Activated T-cell treated with anti-CD3 and anti-CD28 coated beads, Interleukin-2, amount 50 U/mL, for 48 hours (primary cell): ENCODE data around the gene CDK9.
"Not testable (repeated sequence)": the region's sequence is repeated elsewhere in the genome, so short reads cannot be mapped to it uniquely, and the experiment has no call there.

Experiments
- DNase-seq, 2 experiments: peaks; one replicate each; pipeline ENCODE4 v3.0.0-alpha.2; 2020

The CDK9 gene

GRCh38 chr9:127780909-127781308 is 4.9 kb upstream of the CDK9 start:
- DNase-seq, result not testable (repeated sequence)

DNA sequence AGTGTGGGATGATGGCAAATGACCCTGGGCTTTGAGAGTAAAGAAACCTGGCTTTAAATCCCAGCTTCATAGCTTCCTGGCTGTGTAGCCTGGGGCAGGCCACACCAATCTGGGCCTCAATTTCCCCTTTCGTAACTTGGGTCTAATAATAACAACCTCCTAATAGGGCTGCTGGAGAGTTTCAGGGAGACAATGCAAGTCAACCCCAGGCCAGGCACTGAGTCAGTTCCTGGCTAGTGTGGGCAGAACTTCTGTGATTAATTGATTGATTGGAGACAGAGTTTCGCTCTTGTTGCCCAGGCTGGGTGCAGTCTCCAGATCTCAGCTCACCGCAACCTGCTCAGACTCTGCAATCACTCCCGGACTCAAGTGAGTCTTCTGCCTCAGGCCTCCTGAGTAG is 4.0 kb upstream of the CDK9 start:
- DNase-seq, result peak in 1 of 2 experiments; percentile 38

DNA sequence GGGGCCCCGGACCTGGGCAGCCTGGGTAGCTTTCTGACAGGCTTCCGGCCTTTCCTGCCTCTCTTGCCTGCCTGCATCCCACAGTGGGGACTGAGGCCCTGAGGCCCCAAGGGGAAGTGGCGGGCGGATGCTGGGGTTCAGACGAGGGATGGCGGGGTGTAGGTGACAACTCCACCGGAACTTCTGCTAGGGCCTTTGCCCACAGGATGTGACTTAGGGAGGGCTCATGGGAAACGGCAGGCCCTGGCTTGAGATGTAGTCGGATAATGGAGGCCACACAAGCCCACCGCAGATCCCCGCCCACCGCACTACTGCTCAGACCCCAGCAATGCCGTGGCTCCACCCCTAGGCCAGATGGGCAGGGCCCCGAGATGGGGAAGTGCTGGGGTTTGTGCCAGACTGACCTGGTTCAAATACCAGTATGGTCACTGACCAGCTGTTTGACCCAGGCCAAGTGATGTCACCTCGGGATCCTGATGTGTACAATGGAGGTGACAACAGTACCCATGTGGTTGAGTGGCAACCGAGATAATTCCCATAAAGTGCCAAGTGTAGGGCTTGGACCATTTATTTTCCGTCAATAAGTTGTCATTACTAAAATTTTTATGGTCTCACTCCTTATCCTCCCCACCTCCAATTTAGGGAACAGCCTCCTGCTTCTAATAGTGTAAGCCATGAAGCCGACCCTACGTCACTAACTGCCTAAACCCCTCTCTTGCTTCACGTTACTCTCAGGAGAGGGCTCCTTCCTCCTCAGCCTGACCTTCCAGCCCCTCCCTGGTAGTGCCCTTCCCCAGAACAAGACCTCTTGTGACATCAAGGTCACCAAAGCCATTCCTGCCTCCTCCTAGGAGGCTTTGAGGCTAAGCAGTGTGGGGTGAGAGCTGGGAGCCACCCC is 2.5 kb upstream of the CDK9 start:
- DNase-seq, result peak; percentile 83 to 84

DNA sequence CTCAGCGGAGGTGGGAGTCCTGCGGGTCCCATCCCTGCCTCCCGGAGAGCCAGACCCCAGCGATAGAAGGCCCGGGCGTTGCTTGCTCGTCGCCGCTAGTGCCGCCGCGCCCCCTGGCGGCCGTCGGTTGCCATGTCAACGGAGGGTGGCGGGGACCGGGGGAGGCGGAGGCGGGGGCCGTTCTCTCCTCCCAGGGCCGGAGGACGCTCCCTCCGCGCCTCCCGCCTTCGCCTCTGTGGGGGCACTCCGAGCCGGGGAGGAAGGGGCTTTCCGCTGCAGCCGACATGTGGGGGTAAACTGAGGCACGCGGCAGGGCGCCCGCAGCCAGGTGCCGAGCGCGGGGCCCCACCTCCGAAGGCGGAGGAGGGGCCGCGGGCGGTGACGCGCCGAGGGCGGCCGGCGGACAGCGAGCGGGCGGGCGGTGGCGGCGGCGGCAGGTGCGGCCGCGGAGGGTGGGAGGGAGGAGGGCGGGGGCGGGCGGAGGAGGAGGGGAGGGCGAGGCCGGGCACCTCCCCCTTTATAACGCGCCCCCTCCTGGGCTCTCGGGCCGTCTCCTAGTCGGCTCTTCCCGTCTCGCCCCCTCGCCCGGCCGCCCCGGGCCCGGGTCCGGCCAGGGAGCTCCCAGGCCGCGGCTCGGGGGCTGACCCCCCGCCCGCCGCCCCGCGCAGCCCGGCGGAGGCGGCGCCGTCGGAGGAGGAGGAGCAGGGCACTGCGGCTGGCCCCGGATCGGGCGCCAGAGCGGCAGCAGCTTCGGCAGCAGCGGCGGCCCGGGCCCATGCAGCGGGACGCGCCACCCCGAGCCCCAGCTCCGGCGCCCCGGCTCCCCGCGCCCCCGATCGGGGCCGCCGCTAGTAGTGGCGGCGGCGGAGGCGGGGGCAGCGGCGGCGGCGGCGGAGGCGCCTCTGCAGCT is 556 bp upstream of the CDK9 start:
- peak; percentile 94 for DNase-seq

GRCh38 chr9:127786773-127787104 is 905 bp downstream of the CDK9 start:
- DNase-seq, result no peak

DNA sequence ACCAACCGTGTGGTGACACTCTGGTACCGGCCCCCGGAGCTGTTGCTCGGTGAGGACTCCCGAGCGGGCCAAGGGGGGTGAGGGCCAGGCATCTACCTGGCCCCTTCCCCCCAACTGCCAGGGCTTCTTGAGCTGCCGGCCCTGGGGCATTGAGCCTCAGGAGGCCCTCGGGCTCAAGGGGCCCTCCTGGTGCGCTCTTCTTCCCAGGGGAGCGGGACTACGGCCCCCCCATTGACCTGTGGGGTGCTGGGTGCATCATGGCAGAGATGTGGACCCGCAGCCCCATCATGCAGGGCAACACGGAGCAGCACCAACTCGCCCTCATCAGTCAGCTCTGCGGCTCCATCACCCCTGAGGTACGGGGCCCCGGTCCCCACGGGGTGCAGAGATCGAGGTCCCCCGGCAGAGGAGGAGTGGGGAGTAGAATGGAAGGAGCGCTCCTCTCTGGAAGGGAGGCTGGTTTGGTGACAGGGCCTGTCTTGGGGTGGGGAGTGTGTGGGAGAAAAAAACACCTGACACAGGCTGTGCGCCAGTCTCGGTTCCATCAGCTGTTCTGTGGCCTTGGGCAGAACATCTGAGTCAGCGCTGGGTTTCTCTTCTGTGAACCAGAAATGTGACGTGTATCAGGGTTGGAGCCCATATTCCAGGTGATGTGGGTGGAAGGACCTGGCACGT is 2.6 kb downstream of the CDK9 start:
- DNase-seq, result peak; percentile 83 to 85

DNA sequence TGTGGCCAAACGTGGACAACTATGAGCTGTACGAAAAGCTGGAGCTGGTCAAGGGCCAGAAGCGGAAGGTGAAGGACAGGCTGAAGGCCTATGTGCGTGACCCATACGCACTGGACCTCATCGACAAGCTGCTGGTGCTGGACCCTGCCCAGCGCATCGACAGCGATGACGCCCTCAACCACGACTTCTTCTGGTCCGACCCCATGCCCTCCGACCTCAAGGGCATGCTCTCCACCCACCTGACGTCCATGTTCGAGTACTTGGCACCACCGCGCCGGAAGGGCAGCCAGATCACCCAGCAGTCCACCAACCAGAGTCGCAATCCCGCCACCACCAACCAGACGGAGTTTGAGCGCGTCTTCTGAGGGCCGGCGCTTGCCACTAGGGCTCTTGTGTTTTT is 3.3 kb downstream of the CDK9 start:
- no peak for DNase-seq

GRCh38 chr9:127790094-127790855 is 4.4 kb downstream of the CDK9 start:
- no peak for DNase-seq

DNA sequence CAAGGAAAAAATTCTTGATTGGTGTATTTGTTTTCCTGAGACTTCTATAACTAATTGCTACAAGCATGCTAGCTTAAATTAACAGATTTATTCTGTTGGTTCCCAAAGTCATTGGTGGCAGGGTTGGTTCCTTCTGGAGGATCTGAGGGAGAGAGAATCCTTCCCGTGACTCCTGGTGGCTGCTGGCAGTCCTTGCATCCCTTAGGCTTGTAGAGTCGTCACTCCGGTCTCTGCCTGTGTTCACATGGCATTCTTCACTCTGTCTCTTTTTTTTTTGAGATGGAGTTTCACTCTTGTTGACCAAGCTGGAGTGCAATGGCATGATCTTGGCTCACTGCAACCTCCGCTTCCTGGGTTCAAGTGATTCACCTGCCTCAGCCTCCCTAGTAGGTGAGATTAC is 5.3 kb downstream of the CDK9 start:
- DNase-seq, result no peak

DNA sequence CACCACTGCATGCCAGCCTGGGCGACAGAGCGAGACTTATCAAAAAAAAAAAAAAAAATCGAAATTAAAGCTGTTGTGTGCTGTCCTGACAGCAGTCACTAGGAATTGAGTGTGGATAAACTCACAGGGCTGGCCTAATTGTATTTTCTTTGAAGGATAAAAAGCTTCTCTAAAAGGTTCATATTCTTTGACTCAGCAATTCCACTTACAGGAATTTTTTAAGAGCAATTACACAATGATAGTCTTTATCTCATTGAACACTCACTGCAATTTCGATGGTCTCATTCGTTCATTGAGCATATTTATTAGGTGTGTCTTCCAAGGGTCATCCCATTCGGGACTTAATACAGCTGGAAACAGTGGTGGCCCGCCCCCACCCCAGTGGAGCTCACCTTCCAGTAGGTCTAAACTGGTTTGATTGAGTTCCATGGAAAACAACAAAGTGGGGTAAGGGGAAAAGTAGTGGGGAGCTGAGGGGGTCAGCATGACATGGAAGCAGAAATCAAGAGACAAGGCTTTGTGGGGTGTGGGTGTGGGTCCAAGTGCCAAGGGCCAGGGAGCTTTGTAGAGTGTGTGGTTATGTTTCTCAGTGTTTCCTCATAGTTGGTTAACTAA is 6.7 kb downstream of the CDK9 start:
- DNase-seq, result no peak

GRCh38 chr9:127793093-127793708 is 7.4 kb downstream of the CDK9 start:
- no peak for DNase-seq

DNA sequence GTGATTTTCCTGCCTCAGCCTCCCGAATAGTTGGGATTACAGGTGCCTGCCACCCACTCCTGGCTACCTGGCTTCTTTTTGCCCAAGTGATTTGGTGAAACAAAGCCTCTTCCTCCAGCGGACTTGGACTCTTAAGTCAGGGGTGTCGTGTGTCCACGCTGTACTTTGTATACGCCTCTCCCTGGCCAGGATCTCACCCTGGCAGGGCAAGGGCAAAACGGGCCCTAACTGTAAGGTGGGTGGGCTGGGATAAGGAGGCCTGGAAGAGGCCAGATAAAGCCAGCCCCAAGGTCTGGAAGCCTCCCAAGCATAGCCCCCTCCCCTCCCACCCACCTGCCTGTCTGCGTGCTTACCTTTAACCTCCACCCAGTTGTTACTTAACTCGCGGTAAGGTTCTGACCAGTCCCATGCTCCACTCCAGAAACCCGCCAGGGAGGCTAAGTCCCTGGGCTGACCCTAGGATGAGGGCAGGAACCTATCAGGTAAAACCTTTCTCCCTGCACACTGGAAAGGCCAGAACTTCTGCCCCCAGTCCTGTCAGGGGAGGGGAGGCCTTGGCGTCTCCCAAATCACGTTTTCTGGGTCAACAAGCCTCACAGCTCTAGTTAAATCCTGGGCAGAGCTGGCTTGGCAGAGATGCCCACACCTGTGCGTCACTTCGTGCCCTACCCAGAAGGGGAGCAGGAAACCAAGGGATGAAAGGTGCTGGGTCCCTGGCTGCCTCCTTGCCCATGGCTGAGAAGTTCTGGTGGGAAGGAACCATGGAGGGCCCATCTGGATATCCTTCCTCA is 8.4 kb downstream of the CDK9 start:
- DNase-seq, result no peak

DNA sequence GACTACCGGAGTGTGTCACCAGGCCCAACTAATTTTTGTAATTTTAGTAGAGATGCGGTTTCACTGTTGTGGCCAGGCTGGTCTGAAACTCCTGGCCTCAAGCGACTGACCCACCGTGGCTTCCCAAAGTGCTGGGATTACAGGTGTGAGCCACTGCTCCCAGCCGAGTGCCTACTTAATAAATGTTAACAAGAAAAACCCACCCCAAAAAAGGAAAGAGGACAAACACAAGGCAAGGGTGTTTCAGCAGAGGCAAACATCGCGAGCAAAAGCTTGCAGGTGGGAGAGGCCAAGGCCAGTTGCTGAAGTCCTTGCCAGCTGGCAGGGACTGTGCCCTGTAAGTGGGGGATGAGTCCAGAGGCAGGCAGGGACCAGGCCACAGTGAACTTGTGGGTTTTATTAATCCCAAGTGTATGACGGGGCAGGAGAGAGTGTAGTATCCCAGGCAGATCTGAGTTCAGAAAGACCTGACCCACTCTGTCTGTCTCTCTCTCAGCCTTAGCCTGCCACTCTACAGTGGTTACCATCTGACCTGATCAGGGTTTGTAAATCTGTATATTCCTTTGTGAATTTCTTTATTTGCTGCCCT is 10.5 kb downstream of the CDK9 start:
- DNase-seq, result no peak

GRCh38 chr9:127796852-127797370 is 11.1 kb downstream of the CDK9 start:
- DNase-seq, result no peak

DNA sequence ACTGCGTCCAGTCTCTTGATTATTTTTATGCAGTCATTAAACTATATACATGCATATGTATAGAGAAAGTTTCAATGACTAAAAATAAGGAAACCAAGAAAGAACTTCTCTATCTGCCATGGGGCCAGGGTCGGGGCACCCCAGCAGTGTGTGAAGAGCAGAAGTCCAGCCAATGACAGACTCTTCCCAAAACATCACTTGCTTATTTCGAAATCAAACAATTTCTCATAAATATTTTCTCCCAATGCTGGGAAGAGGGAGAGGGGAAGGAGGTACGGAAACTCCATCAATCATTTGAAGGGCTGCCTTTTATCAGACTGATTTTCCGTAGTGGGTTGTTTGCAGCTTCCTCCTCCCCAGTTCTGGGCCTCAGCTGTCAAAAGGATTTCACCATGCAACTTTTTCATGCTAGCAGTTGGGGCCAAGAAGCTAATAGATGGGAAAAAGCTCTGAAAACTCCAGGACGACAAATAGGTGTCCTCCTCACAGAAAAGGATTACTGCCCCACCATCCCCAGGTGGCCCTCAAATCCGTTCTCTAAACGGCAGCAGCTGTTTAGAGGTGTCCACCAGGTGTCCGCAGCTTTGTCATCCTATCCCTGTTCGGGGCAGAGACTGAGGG is 16.2 kb downstream of the CDK9 start:
- no peak for DNase-seq

DNA sequence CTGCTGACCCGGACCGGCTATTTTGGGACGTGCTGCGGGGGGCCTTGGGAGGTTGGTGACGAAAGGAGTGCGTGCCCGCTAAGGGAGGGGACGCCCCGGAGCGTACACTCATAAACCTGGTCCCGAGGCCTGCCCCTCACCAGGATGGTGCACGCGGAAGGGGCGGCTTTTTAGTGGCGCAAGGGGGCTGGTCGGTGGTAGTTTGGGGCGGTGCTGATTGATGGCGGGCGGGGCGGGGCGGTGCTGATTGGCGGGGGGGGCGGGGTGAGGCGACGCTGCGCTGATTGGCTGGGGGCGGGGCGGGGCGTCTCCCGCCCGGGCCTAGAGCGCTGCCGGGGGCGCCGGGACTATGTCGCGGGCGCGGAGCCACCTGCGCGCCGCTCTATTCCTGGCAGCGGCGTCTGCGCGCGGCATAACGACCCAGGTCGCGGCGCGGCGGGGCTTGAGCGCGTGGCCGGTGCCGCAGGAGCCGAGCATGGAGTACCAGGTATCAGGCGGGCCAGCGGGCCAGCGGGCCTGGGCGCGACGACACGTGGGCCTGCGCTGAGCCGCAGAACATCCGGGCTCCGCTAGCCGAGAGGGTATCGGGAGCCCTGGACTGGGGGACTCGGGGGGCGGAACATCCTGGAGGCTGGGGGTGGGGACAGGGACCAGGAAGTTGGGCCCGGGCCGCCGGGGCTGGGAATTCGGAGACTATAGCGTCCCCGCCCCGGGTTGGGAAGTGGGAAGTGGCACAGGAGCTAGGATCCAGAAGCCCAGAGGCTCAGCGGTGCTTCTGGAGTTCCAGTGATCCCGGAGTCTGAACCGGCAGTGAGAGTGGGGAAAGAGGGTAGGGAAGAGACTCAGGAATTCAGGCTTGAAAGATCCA is 17.0 kb downstream of the CDK9 start, which contains the start of gene FPGS:
Gene FPGS (plus strand): TSS at position 307 of the 868 bp plus-strand sequence. CDS start 43 bp downstream, at position 350.
- DNase-seq, result peak; percentile 85 to 89

GRCh38 chr9:127803507-127804352 is 17.9 kb downstream of the CDK9 start:
- DNase-seq, result peak in 1 of 2 experiments; percentile 56
